H1 (cell line): ENCODE data around the gene DCDC1. TPM values are rescaled to one million over a fixed set of nuclear protein-coding genes. Genes with fewer than 3 reads are reported as not detected.

Source experiments
- CTCF ChIA-PET: fragments of 300-600 bp; sonication (Branson Sonifier 250); formaldehyde crosslinking; loops from one replicate; lab custom pipeline; 2021; ENCODE audit not compliant: partially characterized antibody; lab: Charles Lee
- POLR2A ChIA-PET: fragments of 300-600 bp; sonication (Branson Sonifier 250); formaldehyde crosslinking; loops from one replicate; lab custom pipeline; 2021; ENCODE audit warnings: inconsistent platforms; ENCODE audit not compliant: partially characterized antibody; lab: Charles Lee
- DNase-seq, 2 experiments: peaks; one replicate each; pipeline versions ENCODE4 v3.0.0 to v3.0.0-alpha.2; 2010 to 2022; ENCODE audit warnings: low spot score in 2 of 2, low read depth in 1 of 2, mixed read lengths in 1 of 2
- FAIRE-seq: peaks from 2 replicates; lab custom pipeline; 2011; peaks lifted over from hg19 to GRCh38; lab: Jason Lieb, UNC
- H2AFZ ChIP-seq: 2 replicates; pipeline ENCODE4 v1.8.1; 2012; ENCODE audit warnings: low read length, inconsistent platforms
- H2AK5ac ChIP-seq: 2 replicates; pipeline ENCODE4 v1.6.1; 2013; ENCODE audit warnings: low read depth, low read length
- H2BK120ac ChIP-seq: replicated peaks from 2 replicates; pipeline ENCODE3; 2013; ENCODE audit warnings: low read depth, low read length, inconsistent platforms
- H2BK12ac ChIP-seq: 2 replicates; pipeline ENCODE4 v1.6.1; 2013; ENCODE audit warnings: low read depth, low read length
- H2BK15ac ChIP-seq: 2 replicates; pipeline ENCODE4 v1.6.1; 2013; ENCODE audit warnings: low read length
- H2BK20ac ChIP-seq: 2 replicates; pipeline ENCODE4 v1.6.1; 2013; ENCODE audit warnings: low read length
- H2BK5ac ChIP-seq: 2 replicates; pipeline ENCODE4 v1.6.1; 2013; ENCODE audit warnings: low read depth, low read length
- H3K14ac ChIP-seq: 2 replicates; pipeline ENCODE4 v1.6.1; 2013; ENCODE audit warnings: inconsistent platforms; ENCODE audit not compliant: insufficient read length
- H3K18ac ChIP-seq: 2 replicates; pipeline ENCODE4 v1.6.1; 2013; ENCODE audit warnings: low read length; ENCODE audit errors: extremely low read depth
- H3K23ac ChIP-seq: 2 replicates; pipeline ENCODE4 v1.6.1; 2013; ENCODE audit warnings: inconsistent platforms; ENCODE audit not compliant: insufficient read length
- H3K23me2 ChIP-seq: 2 replicates; pipeline ENCODE4 v1.6.1; 2013; ENCODE audit warnings: low read depth, low read length
- H3K27ac ChIP-seq: 2 replicates; pipeline ENCODE4 v1.6.1; 2011; ENCODE audit warnings: low read depth, low read length, inconsistent platforms
- H3K27me3 ChIP-seq, 4 experiments: replicated peaks in 1 of 4; 1 replicate in 1 of 4; 2 replicates in 3 of 4; pipeline versions ENCODE4 v1.6.1 to v1.8.1; 2011 to 2013; ENCODE audit warnings: low read length in 3 of 4, mild to moderate bottlenecking in 3 of 4, inconsistent platforms in 2 of 4, mixed read lengths in 2 of 4, moderate library complexity in 1 of 4; ENCODE audit not compliant: control insufficient read depth in 3 of 4, insufficient read depth in 3 of 4; ENCODE audit errors: extremely low read depth in 1 of 4
- H3K36me3 ChIP-seq, 4 experiments: 2 replicates each; pipeline versions ENCODE4 v1.6.1 to v1.8.1; 2011 to 2013; ENCODE audit warnings: mild to moderate bottlenecking in 4 of 4, low read length in 3 of 4, moderate library complexity in 2 of 4, control low read depth in 1 of 4, inconsistent platforms in 1 of 4; ENCODE audit not compliant: insufficient read depth in 4 of 4, control insufficient read depth in 2 of 4
- H3K4ac ChIP-seq: replicated peaks from 2 replicates; pipeline ENCODE3; 2013; ENCODE audit warnings: low read length, low read depth, mixed read lengths, inconsistent platforms; ENCODE audit not compliant: insufficient read length
- H3K4me1 ChIP-seq, 4 experiments: replicated peaks in 1 of 4; 1 replicate in 1 of 4; 2 replicates in 3 of 4; pipeline versions ENCODE4 v1.6.1 to v1.8.1; 2011 to 2013; ENCODE audit warnings: low read length in 3 of 4, inconsistent platforms in 2 of 4, mixed read lengths in 1 of 4; ENCODE audit not compliant: insufficient read depth in 4 of 4, control insufficient read depth in 3 of 4
- H3K4me2 ChIP-seq, 2 experiments: 2 replicates each; pipeline versions ENCODE4 v1.6.1 to v1.8.1; 2011 to 2013; ENCODE audit warnings: low read depth in 2 of 2, low read length in 2 of 2, control low read depth in 1 of 2, inconsistent platforms in 1 of 2, mild to moderate bottlenecking in 1 of 2; ENCODE audit not compliant: insufficient read depth in 1 of 2
- H3K4me3 ChIP-seq, 4 experiments: fragments of 200-600, 300-600 bp in 1 of 4; sonication (generic), shearing (Covaris generic), sonication (Bioruptor Twin) in 1 of 4; 2 replicates each; pipeline versions ENCODE4 v1.5.1 to v1.8.1; 2011 to 2016; ENCODE audit warnings: low read length in 4 of 4, low read depth in 3 of 4, control low read depth in 2 of 4, inconsistent platforms in 2 of 4, mild to moderate bottlenecking in 2 of 4, mixed read lengths in 1 of 4, moderate library complexity in 1 of 4; ENCODE audit not compliant: insufficient read depth in 2 of 4; ENCODE audit errors: extremely low read depth in 1 of 4
- H3K56ac ChIP-seq: replicated peaks from 2 replicates; pipeline ENCODE3; 2013; ENCODE audit warnings: low read depth, mild to moderate bottlenecking, mixed read lengths, low read length, inconsistent platforms; ENCODE audit not compliant: insufficient read length
- H3K79me1 ChIP-seq: 2 replicates; pipeline ENCODE4 v1.6.1; 2013; ENCODE audit warnings: low read depth, low read length, control low read depth
- H3K79me2 ChIP-seq, 2 experiments: 2 replicates each; pipeline versions ENCODE4 v1.6.1 to v1.8.1; 2012 to 2013; ENCODE audit warnings: low read length in 2 of 2, mild to moderate bottlenecking in 2 of 2, inconsistent platforms in 1 of 2; ENCODE audit not compliant: insufficient read depth in 2 of 2, control insufficient read depth in 1 of 2
- H3K9ac ChIP-seq, 4 experiments: replicated peaks in 1 of 4; 1 replicate in 1 of 4; 2 replicates in 3 of 4; pipeline versions ENCODE4 v1.6.1 to v1.8.1; 2011 to 2013; ENCODE audit warnings: low read depth in 3 of 4, low read length in 3 of 4, control low read depth in 2 of 4, mild to moderate bottlenecking in 2 of 4, moderate library complexity in 2 of 4, inconsistent platforms in 1 of 4; ENCODE audit errors: extremely low read depth in 1 of 4
- H3K9me3 ChIP-seq, 2 experiments: 2 replicates each; pipeline versions ENCODE4 v1.6.1 to v1.8.1; 2012 to 2013; ENCODE audit warnings: mild to moderate bottlenecking in 2 of 2, moderate library complexity in 2 of 2, control low read depth in 1 of 2, inconsistent platforms in 1 of 2, low read depth in 1 of 2, low read length in 1 of 2, mixed read lengths in 1 of 2; ENCODE audit not compliant: insufficient read depth in 2 of 2
- H4K20me1 ChIP-seq, 2 experiments: replicated peaks in 1 of 2; 2 replicates each; pipeline versions ENCODE3 to v1.8.1; 2011 to 2013; ENCODE audit warnings: inconsistent platforms in 2 of 2, low read length in 2 of 2, mild to moderate bottlenecking in 1 of 2; ENCODE audit not compliant: insufficient read depth in 2 of 2, control insufficient read depth in 1 of 2
- H4K5ac ChIP-seq: 2 replicates; pipeline ENCODE4 v1.6.1; 2013; ENCODE audit warnings: low read length, low read depth, mixed read lengths, inconsistent platforms; ENCODE audit not compliant: insufficient read length
- H4K8ac ChIP-seq: 2 replicates; pipeline ENCODE4 v1.8.0; 2013; ENCODE audit warnings: mild to moderate bottlenecking, moderate library complexity, low read length, inconsistent platforms; ENCODE audit not compliant: insufficient read depth; ENCODE audit errors: extremely low read depth
- H4K91ac ChIP-seq: replicated peaks from 2 replicates; pipeline ENCODE3; 2013; ENCODE audit warnings: low read length, mixed read lengths, inconsistent platforms; ENCODE audit not compliant: insufficient read length
- CEBPB ChIP-seq: IDR thresholded peaks from 2 replicates; pipeline ENCODE4 v1.6.1; 2012; ENCODE audit warnings: low read depth, low read length
- CHD1 ChIP-seq: IDR thresholded peaks from 2 replicates; pipeline ENCODE4 v1.6.1; 2012; ENCODE audit warnings: low read depth, low read length, improper control_type of control experiment
- CREB1 ChIP-seq: IDR thresholded peaks from 2 replicates; pipeline ENCODE4 v1.6.1; 2012; ENCODE audit warnings: inconsistent platforms
- CTBP2 ChIP-seq: IDR thresholded peaks from 2 replicates; pipeline ENCODE4 v1.7.0; 2011; ENCODE audit warnings: borderline replicate concordance, mild to moderate bottlenecking, moderate library complexity, mixed read lengths, low read length; ENCODE audit not compliant: insufficient read depth, insufficient read length
- polyA plus RNA-seq, 7 experiments: library from polyadenylated mRNA; depleted of rRNA in 3 of 7; stranded (reverse) in 5 of 7; unstranded in 2 of 7; fragments of >200 nt in 5 of 7; fragments of 200-250 nt in 2 of 7; gene quantifications; 1 replicate in 5 of 7; 2 replicates in 1 of 7; 4 replicates in 1 of 7; pipeline versions ENCODE4 v1.2.1 to v1.2.3, GENCODE V29; 2011 to 2013; ENCODE audit warnings: missing spikeins in 2 of 7, mixed read lengths in 2 of 7
- total RNA-seq: library from RNA; stranded (reverse); fragmentation: NEBNext Ultra II Directional; extraction: Animal tissue kit (Norgen Biotek cat#: 25700); gene quantifications from 2 replicates; pipeline ENCODE4 v1.2.1, GENCODE V29; 2021

DCDC1 gene
- total and polyA plus RNA-seq, 2 of the 8 experiments (the other 6 are each of a cell fraction or from before 2014, with no cell fraction given) = 0.15 to 0.56 TPM

DNA sequence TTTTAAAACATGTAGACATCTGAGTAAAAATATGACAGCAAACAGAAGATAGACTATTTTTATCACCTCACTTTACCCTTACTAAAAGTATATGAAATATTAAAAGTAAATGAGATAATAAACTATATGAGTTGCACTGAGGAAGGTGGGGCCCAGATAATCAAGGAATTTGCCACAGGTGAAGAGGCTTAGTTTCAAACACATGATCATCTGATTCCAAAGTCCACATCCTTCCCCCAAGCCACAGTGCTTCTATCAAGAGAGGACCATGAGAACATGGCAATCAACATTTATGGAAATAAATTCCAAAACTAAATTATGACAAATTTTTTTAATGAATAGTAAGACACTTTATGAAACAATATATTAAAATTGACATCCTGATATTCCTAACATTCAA lies 384.0 kb downstream of the DCDC1 start:
- H3K27ac ChIP-seq = no peak overlapping the region
- H3K23me2 ChIP-seq = no peaks in the 10 kb centered on the region
- H3K4me3 ChIP-seq = no peak overlapping the region
- H3K9ac ChIP-seq = no peak overlapping the region
- FAIRE-seq = no peak
- TF ChIP-seq CTBP2 (no peak), CEBPB (no peak), CHD1 (no peak), CREB1 (no peak)
- H4K5ac ChIP-seq = no peak overlapping the region
- H3K9me3 ChIP-seq = no peaks in the 10 kb centered on the region
- no peak overlapping the region for H3K18ac ChIP-seq
- H3K4me1 ChIP-seq = no peaks in the 10 kb centered on the region; a peak in 1 of 7 replicates
- CTCF ChIA-PET = no interaction called here
- no peaks in the 10 kb centered on the region for H3K79me1 ChIP-seq
- no peak overlapping the region for H4K91ac ChIP-seq
- H2AK5ac ChIP-seq = no peak overlapping the region
- no peak overlapping the region for H2BK120ac ChIP-seq
- no peak overlapping the region for H4K8ac ChIP-seq
- no peaks in the 10 kb centered on the region for H4K20me1 ChIP-seq
- no peak overlapping the region for H3K56ac ChIP-seq
- no peaks in the 10 kb centered on the region for H3K36me3 ChIP-seq
- no peaks in the 10 kb centered on the region for H3K79me2 ChIP-seq
- no peak overlapping the region for H2BK20ac ChIP-seq
- H3K23ac ChIP-seq = no peak overlapping the region
- no peak overlapping the region for H3K14ac ChIP-seq
- H3K4me2 ChIP-seq = no peak overlapping the region
- H2BK12ac ChIP-seq = no peak overlapping the region
- POLR2A ChIA-PET = no interaction called here
- H2AFZ ChIP-seq = no peak overlapping the region
- H2BK5ac ChIP-seq = no peak overlapping the region
- H3K4ac ChIP-seq = no peak overlapping the region
- H3K27me3 ChIP-seq = no peaks in the 10 kb centered on the region
- H2BK15ac ChIP-seq = no peak overlapping the region
- DNase-seq = no peak
